Ectodermal cell (in vitro differentiated cells): ENCODE measurements around the gene FAM53A.

Experiments
- H3K27ac ChIP-seq: 2 replicates; pipeline ENCODE4 v1.7.0; 2013; ENCODE audit warnings: mild to moderate bottlenecking, low read depth, low read length; ENCODE audit not compliant: insufficient read depth, poor library complexity, severe bottlenecking
- H3K27me3 ChIP-seq: 2 replicates; pipeline ENCODE4 v1.7.0; 2013; ENCODE audit warnings: mild to moderate bottlenecking, low read length; ENCODE audit not compliant: insufficient read depth, control insufficient read depth, poor library complexity, severe bottlenecking
- H3K36me3 ChIP-seq: one replicate; pipeline ENCODE4 v1.7.0; 2013; ENCODE audit warnings: low read length; ENCODE audit not compliant: control insufficient read depth, insufficient read depth
- H3K4me1 ChIP-seq: one replicate; pipeline ENCODE4 v1.7.0; 2013; ENCODE audit warnings: low read length; ENCODE audit not compliant: control insufficient read depth, insufficient read depth
- H3K4me3 ChIP-seq: 2 replicates; pipeline ENCODE4 v1.7.0; 2013; ENCODE audit warnings: low read depth, low read length, control low read depth; ENCODE audit not compliant: insufficient read depth
- H3K9me3 ChIP-seq: 2 replicates; pipeline ENCODE4 v1.7.0; 2013; ENCODE audit warnings: mild to moderate bottlenecking, low read length, moderate library complexity; ENCODE audit not compliant: control insufficient read depth
- WGBS, 2 experiments: methylation state at CpG; one replicate each; pipeline ENCODE4 v1.1.7; 2013; ENCODE audit warnings: missing lambda C conversion rate in 2 of 2; 5-methylcytosine and 5-hydroxymethylcytosine counted together

Gene FAM53A

DNA sequence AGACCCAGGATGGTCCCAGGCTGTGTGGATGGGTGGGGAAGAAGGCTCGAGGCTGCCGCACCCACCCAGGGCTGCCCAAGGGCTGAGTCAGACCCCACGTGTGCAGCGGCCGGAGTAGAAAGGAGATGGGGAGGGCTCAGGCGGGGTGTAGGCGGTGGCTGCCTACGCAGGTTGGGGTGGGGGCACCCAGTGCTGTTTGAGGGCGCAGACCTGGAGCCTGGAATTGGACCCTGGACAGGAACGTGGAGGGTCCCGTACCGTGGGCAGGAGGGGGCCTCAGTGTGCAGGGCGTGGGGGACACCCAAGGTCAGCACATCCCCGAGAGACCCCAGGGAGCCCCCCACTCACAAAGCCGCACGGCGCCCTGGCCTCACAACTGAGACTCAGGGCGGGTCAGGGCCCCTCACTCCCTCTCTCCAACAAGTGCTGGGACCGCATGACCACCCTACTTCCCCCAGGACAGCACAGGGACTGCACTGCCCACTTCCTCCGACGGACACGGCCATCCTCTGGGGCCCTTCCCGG lies 79.9 kb downstream of the FAM53A start:
- H3K36me3 ChIP-seq: no peaks in the 10 kb centered on the region
- no peak overlapping the region for H3K27ac ChIP-seq
- no peaks in the 10 kb centered on the region for H3K27me3 ChIP-seq
- no peak overlapping the region for H3K4me3 ChIP-seq
- peaks cover 37% of the 10 kb centered on the region for H3K4me1 ChIP-seq
- H3K9me3 ChIP-seq: no peaks in the 10 kb centered on the region
- 83 to 86% methylated on average over 23 of the region's 23 CpGs for WGBS, 2 experiments

GRCh38 chr4:1603413-1604135 lies 80.5 kb downstream of the FAM53A start:
- H3K9me3 ChIP-seq: no peaks in the 10 kb centered on the region
- no peaks in the 10 kb centered on the region for H3K36me3 ChIP-seq
- H3K27ac ChIP-seq: no peak overlapping the region
- no peaks in the 10 kb centered on the region for H3K27me3 ChIP-seq
- no peak overlapping the region for H3K4me3 ChIP-seq
- WGBS, 2 experiments: 81 to 88% methylated on average over 17 of the region's 17 CpGs
- peaks cover 33% of the 10 kb centered on the region for H3K4me1 ChIP-seq

DNA sequence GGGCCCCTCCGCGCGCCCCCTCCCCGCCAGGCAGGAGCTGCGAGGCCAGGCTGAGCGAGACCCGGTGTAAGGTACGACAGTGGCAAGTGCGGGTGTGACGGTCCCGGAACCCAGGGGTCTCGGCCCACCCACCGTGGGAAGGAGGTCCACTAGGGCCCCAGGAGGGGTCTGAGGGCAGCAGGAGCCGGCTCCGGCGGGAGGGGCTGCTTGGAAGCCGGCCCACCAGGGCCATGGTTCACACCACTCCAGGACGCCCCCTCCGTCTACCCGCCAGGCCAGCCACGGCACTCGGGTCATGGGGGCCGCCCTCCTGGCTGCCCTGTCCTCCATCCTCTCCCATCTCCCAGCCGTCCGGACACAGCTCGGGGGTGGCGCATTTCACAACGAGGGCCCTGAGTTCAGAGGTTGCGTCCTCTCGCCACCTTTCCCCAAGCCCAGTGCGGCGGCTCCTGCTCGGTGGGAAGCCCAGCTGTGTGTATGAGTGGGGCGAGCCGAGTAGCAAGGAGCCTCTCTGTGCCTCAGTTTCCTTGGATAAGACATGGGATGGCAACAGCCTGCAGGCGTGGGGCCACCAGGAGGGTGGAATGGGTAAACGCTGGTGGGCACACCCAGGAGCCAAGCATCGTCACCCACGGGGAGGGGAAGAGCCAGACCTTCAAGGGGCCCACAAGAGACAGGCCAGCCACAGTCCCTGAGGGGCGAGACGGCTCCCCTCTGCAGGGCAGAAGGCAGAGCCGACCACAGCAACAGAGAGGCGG lies 81.3 kb downstream of the FAM53A start:
- WGBS, 2 experiments: 91% methylated on average over 43 of the region's 43 CpGs
- H3K4me3 ChIP-seq: no peak overlapping the region
- no peaks in the 10 kb centered on the region for H3K9me3 ChIP-seq
- no peaks in the 10 kb centered on the region for H3K36me3 ChIP-seq
- peaks cover 27% of the 10 kb centered on the region for H3K4me1 ChIP-seq
- no peak overlapping the region for H3K27ac ChIP-seq
- H3K27me3 ChIP-seq: no peaks in the 10 kb centered on the region

DNA sequence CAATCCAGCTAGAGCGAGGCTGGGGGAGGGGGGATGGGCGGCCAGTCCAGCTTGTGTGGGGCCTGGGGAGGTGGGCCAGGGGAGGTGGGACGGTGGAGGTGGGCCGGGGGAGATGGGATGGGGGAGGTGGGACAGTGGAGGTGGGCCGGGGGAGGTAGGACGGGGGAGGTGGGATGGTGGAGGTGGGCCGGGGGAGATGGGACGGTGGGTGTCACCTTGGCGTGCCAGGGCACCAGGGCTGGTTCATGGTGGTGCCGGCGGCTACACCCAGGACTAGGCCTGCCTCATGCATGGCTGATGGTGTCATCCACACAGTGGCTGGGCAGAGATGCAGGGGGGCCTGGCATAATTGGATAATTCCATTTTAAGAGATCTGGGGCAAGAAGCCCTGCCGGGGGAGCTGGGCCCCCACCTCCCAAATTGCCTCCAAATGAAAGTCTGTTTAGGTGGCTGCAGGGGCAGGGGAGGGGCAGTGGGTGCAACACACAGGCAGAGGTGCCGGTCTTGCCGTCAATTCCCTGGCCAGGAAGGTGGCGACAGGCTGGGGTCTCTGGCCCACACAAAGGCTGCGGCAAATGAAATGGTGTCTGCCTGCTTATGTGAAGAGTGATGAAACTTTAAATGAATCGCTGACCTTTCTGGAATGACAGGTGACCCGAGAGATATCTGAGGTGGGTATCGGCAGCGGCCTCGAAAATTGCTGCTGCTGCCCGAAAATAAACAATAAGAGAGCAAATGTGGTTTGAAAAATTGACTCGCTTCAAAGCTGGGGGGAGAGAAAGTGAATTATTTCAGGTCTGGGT lies 82.1 kb downstream of the FAM53A start:
- no peaks in the 10 kb centered on the region for H3K9me3 ChIP-seq
- H3K4me1 ChIP-seq: peaks cover 27% of the 10 kb centered on the region
- 91 to 93% methylated on average over 21 to 23 of the region's 23 CpGs for WGBS, 2 experiments

GRCh38 chr4:1601533-1601835 lies 82.6 kb downstream of the FAM53A start:
- Histone ChIP-seq H3K36me3 (no peaks in the 10 kb centered on the region), H3K27ac (no peak overlapping the region), H3K4me3 (no peak overlapping the region), H3K27me3 (no peaks in the 10 kb centered on the region), H3K4me1 (peaks cover 27% of the 10 kb centered on the region), H3K9me3 (no peaks in the 10 kb centered on the region)
- WGBS, 2 experiments: 97 to 98% methylated on average over 6 of the region's 6 CpGs

More for the DNA sequence above, 82.1 kb downstream of the FAM53A start:
- no peaks in the 10 kb centered on the region for H3K36me3 ChIP-seq
- H3K27me3 ChIP-seq: no peaks in the 10 kb centered on the region
- H3K27ac ChIP-seq: no peak overlapping the region
- H3K4me3 ChIP-seq: no peak overlapping the region

- no peak overlapping the region for H3K4me3 ChIP-seq
- no peaks in the 10 kb centered on the region for H3K36me3 ChIP-seq
- H3K9me3 ChIP-seq: no peaks in the 10 kb centered on the region
- peaks cover 27% of the 10 kb centered on the region for H3K4me1 ChIP-seq
- H3K27ac ChIP-seq: no peak overlapping the region
- 90 to 91% methylated on average over 27 of the region's 27 CpGs for WGBS, 2 experiments
- no peaks in the 10 kb centered on the region for H3K27me3 ChIP-seq
Observed at GRCh38 chr4:1600811-1601532, 83.1 kb downstream of the FAM53A start.

DNA sequence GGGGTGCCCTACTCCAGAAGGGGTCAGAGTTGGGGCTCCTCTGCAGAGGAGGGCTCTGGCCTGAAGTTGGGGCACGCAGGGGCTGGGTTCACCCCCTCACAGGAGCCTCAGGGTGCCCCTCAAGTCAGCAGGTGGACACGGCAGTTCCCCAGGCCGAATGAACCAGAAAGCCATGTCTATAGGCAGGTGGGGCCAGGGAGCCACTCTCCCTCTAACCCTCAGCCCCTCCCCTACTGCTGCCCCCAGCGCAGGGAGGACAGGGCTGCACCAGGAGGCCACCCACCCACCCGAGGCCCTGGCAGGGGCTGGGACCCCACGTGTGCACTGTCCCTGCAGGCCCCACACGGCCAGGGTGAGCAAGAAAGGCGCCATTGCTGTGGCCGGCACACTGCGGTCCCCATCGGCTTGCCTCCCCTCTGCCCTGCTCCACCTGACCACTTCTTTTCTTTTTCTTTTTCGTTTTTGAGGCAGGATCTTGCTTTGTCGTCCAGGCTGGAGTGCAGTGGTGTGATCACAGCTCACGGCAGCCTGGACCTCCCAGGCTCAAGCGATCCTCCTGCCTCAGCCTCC lies 83.8 kb downstream of the FAM53A start:
- Histone ChIP-seq H3K4me3 (no peak overlapping the region), H3K4me1 (peaks cover 27% of the 10 kb centered on the region), H3K36me3 (no peaks in the 10 kb centered on the region), H3K9me3 (no peaks in the 10 kb centered on the region), H3K27me3 (no peaks in the 10 kb centered on the region), H3K27ac (no peak overlapping the region)
- 89 to 91% methylated on average over 15 of the region's 15 CpGs for WGBS, 2 experiments

GRCh38 chr4:1599491-1600210 lies 84.5 kb downstream of the FAM53A start:
- no peaks in the 10 kb centered on the region for H3K27me3 ChIP-seq
- no peaks in the 10 kb centered on the region for H3K9me3 ChIP-seq
- H3K4me3 ChIP-seq: no peak overlapping the region
- H3K27ac ChIP-seq: no peak overlapping the region
- no peaks in the 10 kb centered on the region for H3K36me3 ChIP-seq
- WGBS, 2 experiments: 84 to 85% methylated on average over 21 of the region's 21 CpGs
- H3K4me1 ChIP-seq: peaks cover 25% of the 10 kb centered on the region

- Histone ChIP-seq H3K9me3 (no peaks in the 10 kb centered on the region), H3K36me3 (no peaks in the 10 kb centered on the region), H3K27me3 (no peaks in the 10 kb centered on the region), H3K4me3 (no peak overlapping the region), H3K27ac (no peak overlapping the region), H3K4me1 (peaks cover 20% of the 10 kb centered on the region)
- WGBS, 2 experiments: 91% methylated on average over 30 of the region's 30 CpGs
Observed at GRCh38 chr4:1599026-1599481, 85.1 kb downstream of the FAM53A start.
